IPS-NIHi7 (cell line): ENCODE results near the gene PRAC2.
A peak's percentile ranks its signal among the peaks of the same experiment; 100 is the strongest.

Experiments
- DNase-seq: peaks from one replicate; pipeline ENCODE4 v3.0.0; 2012; ENCODE audit warnings: mixed read lengths; ENCODE audit errors: extremely low spot score

The PRAC2 gene

DNA sequence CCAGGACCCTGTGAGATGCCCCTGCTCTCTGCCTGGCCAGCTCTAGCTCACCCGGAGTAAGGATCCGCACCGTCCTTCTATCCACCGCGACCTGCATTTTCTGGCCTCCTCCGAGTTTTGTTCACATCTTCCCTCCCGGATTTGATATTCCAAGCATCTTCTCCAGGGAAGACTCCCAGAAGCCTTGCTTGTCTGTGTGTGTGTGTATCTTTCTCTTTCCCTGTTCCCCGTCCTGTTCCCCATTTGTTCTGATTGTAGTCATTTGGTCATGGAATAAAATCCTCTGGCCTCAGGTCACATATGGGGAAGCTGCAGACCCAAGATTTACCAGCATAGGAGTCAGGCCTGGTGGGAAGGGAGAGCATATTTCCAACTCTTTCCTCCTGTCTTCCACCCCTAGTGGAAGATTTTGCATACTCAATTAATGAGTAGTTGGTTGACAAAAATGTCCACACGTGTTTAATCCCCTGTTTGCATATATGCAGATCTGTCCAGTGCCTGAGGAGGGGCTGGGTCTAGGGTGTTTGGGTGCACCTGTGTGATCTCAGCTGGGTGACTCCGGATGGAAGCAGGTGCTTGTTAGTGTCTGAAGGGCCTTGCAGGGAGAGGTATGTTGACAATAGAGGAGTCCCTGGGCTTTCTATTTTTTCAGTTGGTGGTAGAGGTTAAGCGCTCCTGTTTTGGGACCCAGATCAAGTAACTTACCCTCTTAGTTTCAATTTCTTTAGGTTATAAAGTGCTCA, 2.5 kb upstream of the PRAC2 start:
- no peak for DNase-seq

- DNase-seq: no peak
Measured at GRCh38 chr17:48721009-48721402, 2.0 kb upstream of the PRAC2 start.

- no peak for DNase-seq
Measured at GRCh38 chr17:48722201-48722907, 631 bp upstream of the PRAC2 start, which contains the start of gene PRAC1. Gene PRAC1 (minus strand): TSS chr17:48722518. CDS start chr17:48722392, 126 bp downstream.

- DNase-seq: no peak
Measured at GRCh38 chr17:48723423-48724250, 652 bp downstream of the PRAC2 start.

GRCh38 chr17:48724251-48725003, 1.4 kb downstream of the PRAC2 start:
- no peak for DNase-seq

- DNase-seq: no peak
Measured at GRCh38 chr17:48725004-48725287, 2.0 kb downstream of the PRAC2 start.

DNA sequence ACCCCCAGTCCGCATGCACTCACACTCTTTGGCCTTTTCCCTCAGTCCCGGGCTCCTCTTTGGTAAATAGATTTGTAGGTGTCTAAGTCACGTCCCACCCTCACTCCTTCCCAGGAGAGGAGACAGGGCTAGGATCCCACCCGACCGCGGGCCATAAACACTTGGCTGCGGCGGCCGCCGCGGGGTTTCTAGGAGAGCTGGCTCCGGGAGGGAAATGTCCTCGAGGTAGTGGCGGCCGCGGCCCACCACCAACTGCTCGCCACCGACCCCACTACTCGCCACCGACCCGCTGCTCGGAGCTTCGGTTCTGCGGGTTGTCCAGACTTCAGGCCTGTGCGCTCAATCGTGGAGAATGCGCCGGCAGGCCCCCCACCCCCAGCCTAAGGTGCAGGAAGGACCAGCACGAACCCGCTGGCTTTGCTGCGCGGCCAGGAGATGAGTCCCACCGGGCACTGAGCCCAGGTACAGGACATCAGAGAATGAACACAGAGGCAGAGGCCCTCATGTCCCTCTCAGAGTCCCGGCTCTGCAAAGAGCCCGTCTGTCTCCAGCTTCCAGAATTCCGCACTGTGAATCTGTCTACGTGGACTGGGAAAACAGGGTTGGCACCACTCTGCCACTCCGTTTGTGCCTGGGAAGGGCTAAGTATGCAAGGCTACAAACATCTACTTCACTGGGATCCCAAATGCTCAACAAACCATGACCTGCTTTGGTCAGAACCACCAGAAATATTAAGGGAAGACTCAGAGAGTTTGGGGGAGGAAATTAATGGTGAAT, 2.5 kb downstream of the PRAC2 start:
- no peak for DNase-seq

- no peak for DNase-seq
Measured at GRCh38 chr17:48726114-48726915, 3.3 kb downstream of the PRAC2 start.

DNA sequence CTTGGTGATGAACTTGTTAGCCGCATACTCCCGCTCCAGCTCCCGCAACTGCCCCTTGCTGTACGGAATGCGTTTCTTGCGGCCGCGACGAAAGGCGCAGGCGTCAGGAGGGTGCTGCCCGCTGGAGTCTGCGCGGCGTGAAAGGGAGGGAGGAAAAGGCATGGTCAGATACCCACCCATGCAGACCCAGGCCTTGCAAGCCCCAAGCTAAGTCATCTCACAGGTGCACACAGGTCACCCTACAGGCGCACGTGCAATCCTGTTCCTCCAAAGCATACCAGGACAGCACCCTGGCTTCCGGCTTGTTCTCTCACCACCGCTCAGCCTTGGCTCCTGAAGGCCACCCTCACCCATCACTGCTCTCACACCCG, 3.9 kb downstream of the PRAC2 start:
- no peak for DNase-seq

- no peak for DNase-seq
Measured at GRCh38 chr17:48727415-48728175, 4.6 kb downstream of the PRAC2 start.

DNA sequence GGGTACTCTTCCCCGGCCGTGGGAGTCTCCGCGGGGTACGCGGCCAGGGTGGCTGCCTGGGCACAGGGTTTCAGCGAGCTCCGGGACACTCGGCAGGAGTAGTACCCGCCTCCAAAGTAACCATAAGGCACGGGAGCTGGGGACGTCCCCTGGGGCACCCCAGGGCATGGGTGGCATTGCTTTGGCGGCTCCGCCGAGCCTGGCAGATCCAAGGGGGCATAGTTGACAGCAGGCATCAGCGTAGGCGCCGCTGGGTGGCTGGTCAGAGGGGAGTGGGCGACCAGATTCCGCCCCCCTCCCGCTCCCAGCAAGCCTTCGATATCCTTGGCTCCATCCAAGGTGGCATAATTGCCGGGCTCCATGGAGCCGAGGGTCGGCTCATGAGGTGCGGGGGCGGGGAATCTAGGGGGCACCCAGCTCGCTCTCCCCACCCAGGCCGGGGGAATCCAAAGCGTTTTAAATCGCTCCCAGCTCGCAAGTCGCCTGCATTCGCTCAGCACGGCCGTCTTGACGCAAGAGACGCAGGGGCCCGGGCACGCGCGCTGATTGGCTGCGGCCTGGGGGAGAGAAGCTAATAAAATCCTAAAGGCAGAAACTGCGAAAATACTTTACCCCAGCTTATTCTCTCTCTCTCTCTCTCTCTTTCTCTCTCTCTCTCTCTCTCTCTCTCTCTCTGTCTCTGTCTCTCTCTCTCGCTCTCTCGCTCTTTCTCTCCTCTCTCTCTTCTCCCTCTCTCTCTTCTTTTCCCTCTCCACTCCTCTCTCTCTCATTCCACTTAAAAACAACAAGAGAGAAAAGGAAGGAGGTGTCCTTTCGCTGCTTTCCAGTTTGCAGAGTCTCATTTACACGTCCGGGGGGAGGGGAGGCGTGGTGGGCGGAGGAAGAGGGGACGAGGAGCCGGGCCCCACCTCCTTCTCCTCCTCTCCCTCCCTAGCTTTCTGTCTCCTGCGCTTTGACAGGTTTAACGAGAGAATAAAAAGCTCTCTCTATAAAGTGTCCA, 5.5 kb downstream of the PRAC2 start, which contains the start of gene HOXB13:
TSS of gene HOXB13 (minus strand) at position 519 of the 1,000 bp plus-strand sequence. CDS start at position 362, 157 bp downstream.
- peak; percentile 48 for DNase-seq

DNA sequence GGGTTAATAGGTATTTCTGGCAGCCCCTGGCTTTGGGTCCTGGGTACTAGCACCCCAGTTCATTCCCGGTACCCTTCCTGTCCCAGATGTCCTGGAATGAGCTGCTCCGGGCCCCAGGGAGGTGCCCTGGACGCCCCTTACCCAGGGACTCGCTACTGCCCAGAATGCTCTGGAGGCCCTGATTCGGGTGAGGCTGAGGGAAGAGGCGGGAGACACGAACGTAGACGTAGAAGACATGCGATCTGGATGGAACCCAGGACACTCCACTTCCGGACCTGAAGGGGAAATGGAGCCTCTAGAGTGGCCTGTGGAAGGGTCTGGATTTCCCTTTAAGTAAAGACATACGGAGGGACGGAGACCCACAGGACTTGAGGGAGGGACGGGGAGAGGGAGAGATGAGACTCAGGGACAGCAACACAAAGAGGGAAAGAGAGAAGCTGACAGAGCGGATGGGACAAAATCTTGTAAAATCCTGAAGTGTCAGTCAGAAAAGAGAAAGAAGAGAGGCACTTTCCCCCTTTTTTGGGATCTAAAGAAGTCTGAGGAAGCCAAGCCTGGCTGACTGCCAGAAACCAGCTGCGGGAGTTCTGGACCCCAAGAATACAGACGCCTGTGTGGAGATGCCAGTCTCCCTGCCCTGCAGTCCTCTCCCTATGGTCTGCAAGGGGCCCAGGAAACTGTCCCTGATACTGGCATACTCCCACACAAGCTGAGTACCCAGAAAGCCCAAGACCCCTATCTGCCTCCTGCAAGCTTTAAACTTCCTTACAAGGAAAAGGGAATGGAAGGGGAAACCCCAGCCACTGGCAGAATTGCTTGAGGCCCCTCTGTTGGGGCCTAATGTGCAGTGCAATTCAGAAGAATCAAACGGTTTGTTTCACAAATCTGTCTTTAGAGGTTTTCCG, 6.6 kb downstream of the PRAC2 start:
- DNase-seq: no peak

- no peak for DNase-seq
Measured at GRCh38 chr17:48730240-48730550, 7.2 kb downstream of the PRAC2 start.

- no peak for DNase-seq
Measured at GRCh38 chr17:48731355-48731754, 8.4 kb downstream of the PRAC2 start.

GRCh38 chr17:48732688-48733629, 10.0 kb downstream of the PRAC2 start:
- DNase-seq: peak; percentile 57
